NT2/D1 (cell line): ENCODE measurements around the gene IGF1R.

Experiments used
- YY1 ChIP-seq: IDR thresholded peaks from 2 replicates; pipeline ENCODE4 v1.6.1; 2011; ENCODE audit not compliant: insufficient read length, insufficient read depth
- ZNF274 ChIP-seq: IDR thresholded peaks from 2 replicates; pipeline ENCODE4 v1.6.1; 2011; ENCODE audit warnings: mild to moderate bottlenecking, low read depth, low read length

DNA sequence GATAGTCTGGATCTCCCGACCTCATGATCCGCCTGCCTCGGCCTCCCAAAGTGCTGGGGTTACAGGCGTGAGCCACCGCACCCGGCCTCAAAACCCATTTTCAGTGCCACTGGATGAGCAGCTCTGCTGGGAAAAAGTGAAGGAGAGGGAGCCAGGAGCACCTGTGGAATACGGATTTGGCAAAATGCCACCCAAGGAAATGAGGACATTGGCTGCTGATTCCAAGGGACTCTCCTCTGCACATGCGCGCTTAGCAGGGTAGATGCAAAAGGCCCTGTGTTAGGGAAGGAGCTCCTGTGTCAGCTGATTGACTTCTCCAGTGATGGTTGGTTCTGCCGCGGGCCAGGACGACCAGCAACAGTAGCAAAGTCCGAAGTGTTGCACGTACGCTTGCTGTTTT, 43.4 kb upstream of the IGF1R start:
- no peak for TF ChIP-seq ZNF274
- TF ChIP-seq YY1, result no peak
